Kidney (tissue), 14 donors: ENCODE measurements around the gene EDN3. TPM values are rescaled to one million over a fixed set of nuclear protein-coding genes. Genes with fewer than 3 reads are reported as not detected.

Source experiments
- DNase-seq, 5 donors: peaks; one replicate each; pipeline ENCODE4 v3.0.0-alpha.2; 2013 to 2020
- FAIRE-seq: peaks from 2 replicates; lab custom pipeline; 2012; peaks lifted over from hg19 to GRCh38; lab: Jason Lieb, UNC
- H3K27ac ChIP-seq, 2 donors: one replicate each; pipeline ENCODE4 v1.7.0; 2013; ENCODE audit warnings: low read depth in 2 of 2, low read length in 2 of 2, inconsistent platforms in 1 of 2
- H3K27me3 ChIP-seq: one replicate; pipeline ENCODE4 v1.7.1; 2013; ENCODE audit warnings: low read length, inconsistent platforms; ENCODE audit not compliant: control insufficient read depth, insufficient read depth
- H3K36me3 ChIP-seq, 3 donors: one replicate each; pipeline versions ENCODE4 v1.7.0 to v1.7.1; 2013; ENCODE audit warnings: low read length in 3 of 3, control low read depth in 1 of 3, inconsistent platforms in 1 of 3; ENCODE audit not compliant: insufficient read depth in 3 of 3, control insufficient read depth in 2 of 3
- H3K4me1 ChIP-seq, 3 donors: one replicate each; pipeline versions ENCODE4 v1.7.0 to v1.7.1; 2013; ENCODE audit warnings: low read length in 3 of 3, inconsistent platforms in 1 of 3, low read depth in 1 of 3; ENCODE audit not compliant: control insufficient read depth in 2 of 3, insufficient read depth in 2 of 3
- H3K4me3 ChIP-seq, 3 donors: one replicate each; pipeline versions ENCODE4 v1.7.0 to v1.8.1; 2013; ENCODE audit warnings: low read length in 3 of 3, control low read depth in 1 of 3, inconsistent platforms in 1 of 3
- H3K9ac ChIP-seq, 3 donors: one replicate each; pipeline versions ENCODE4 v1.7.0 to v1.7.1; 2013; ENCODE audit warnings: low read length in 3 of 3, control low read depth in 1 of 3, inconsistent platforms in 1 of 3
- H3K9me3 ChIP-seq, 3 donors: one replicate each; pipeline versions ENCODE4 v1.7.0 to v1.7.1; 2013; ENCODE audit warnings: low read length in 3 of 3, control low read depth in 1 of 3, inconsistent platforms in 1 of 3; ENCODE audit not compliant: control insufficient read depth in 2 of 3, insufficient read depth in 1 of 3
- intact Hi-C: fragments of 100-400 bp; cut with DNase I; formaldehyde crosslinking; loops from one replicate; pipeline ENCODE4 v1.11.1; 2022
- polyA plus RNA-seq: library from polyadenylated mRNA; stranded (reverse); fragments of 350-450 nt; fragmentation: Illumina TruSeq; extraction: RNeasy Lipid Tissue Mini Kit (QIAGEN cat#74804); gene quantifications from one replicate; pipeline ENCODE4 v1.2.3, GENCODE V29; 2014; ENCODE audit warnings: low read depth, low replicate concordance; ENCODE audit not compliant: insufficient read depth
- total RNA-seq: library from RNA; stranded (reverse); fragmentation: NEBNext Ultra II Directional; extraction: Animal tissue kit (Norgen Biotek cat#: 25700); gene quantifications from one replicate; pipeline ENCODE4 v1.2.1, GENCODE V29; 2021
- TF ChIP-seq, protein P1 (sequence below): IDR thresholded peaks from 3 replicates; pipeline ENCODE4 v1.5.1; 2012; ENCODE audit warnings: mild to moderate bottlenecking, moderate library complexity, borderline replicate concordance; ENCODE audit not compliant: insufficient read depth; ENCODE audit errors: extremely low read depth
- donor health status: control.
- donor health status: control.
- donor health status: control.
- donor health status: control.
- donor health status: control.
- donor health status: DM: yes; HTN: yes; CAD: no.
- donor health status: Normal renal cell carcinoma (clear cell type).

EDN3 gene
- total and polyA plus RNA-seq, 2 donors from 2014 or later: 0.19 TPM; not detected in 1

DNA sequence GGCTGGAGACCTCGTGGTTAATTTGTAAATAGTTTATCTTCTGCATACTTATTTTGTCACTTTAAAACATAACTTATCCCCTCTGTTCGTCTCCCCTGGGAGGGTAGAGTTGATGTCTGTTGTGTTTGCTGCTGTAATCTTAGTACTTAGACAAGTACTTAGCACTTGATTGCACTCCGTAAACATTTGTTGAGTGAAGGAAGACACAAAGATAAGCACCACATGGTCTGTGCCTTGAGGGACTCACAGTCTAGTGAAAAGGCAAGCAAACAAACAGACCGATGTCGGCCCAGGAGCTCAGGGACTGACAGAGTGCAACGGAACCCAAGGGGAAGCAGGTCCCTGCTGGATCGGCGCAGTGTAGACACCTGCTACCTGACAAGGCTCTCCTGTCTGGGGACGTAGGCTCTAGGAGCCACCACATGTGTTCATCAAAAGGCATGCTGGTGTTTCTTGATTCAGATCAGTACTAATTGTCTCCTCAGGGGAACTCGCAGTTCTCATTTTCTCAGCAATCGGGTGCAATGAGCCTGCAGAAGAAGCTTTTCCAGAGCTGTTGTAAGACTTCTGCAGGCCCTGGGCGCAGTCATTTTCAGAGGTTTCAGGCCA is 31.4 kb downstream of the EDN3 start:
- FAIRE-seq: no peak
- Histone ChIP-seq H3K9ac (no peak overlapping the region), H3K27ac (no peak overlapping the region), H3K9me3 (no peaks in the 10 kb centered on the region), H3K4me3 (no peak overlapping the region), H3K4me1 (no peaks in the 10 kb centered on the region), H3K36me3 (no peaks in the 10 kb centered on the region), H3K27me3 (no peaks in the 10 kb centered on the region)
- intact Hi-C loops: no loop called here
- no peak for DNase-seq
- TF ChIP-seq, protein P1, sequence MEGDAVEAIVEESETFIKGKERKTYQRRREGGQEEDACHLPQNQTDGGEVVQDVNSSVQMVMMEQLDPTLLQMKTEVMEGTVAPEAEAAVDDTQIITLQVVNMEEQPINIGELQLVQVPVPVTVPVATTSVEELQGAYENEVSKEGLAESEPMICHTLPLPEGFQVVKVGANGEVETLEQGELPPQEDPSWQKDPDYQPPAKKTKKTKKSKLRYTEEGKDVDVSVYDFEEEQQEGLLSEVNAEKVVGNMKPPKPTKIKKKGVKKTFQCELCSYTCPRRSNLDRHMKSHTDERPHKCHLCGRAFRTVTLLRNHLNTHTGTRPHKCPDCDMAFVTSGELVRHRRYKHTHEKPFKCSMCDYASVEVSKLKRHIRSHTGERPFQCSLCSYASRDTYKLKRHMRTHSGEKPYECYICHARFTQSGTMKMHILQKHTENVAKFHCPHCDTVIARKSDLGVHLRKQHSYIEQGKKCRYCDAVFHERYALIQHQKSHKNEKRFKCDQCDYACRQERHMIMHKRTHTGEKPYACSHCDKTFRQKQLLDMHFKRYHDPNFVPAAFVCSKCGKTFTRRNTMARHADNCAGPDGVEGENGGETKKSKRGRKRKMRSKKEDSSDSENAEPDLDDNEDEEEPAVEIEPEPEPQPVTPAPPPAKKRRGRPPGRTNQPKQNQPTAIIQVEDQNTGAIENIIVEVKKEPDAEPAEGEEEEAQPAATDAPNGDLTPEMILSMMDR: no peak

DNA sequence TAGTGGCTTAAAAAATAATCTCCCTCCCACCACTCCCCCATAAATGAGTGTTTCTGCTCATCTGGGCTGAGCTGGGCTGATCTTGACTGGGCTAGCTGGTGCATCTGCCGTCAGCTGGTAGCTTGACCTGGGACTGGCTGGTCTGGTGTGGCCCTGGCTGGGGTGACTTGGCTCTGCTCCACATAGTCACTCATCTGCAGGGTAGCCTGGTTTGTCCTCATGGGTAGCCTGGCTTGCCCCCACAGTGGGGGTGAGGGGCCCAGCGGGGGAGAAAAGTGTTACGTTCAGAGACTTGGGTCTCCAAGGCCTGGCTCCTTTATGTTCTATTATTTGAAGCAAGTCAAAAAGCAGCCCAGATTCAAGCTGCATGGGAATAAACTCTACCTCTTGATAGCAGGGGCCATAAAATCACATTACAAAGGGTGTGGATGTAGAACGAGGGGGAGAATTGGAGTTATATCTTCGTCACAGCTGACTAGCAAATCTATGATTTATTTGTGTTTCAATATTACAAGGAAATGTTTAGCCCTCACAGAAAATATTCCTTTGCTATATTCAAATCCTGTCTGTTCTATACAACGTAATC is 32.9 kb downstream of the EDN3 start:
- TF ChIP-seq, protein P1: no peak
- no peaks in the 10 kb centered on the region for H3K27me3 ChIP-seq
- DNase-seq (no peak), FAIRE-seq (no peak)
- H3K9me3 ChIP-seq: no peaks in the 10 kb centered on the region
- no peak overlapping the region for H3K27ac ChIP-seq
- no peaks in the 10 kb centered on the region for H3K4me1 ChIP-seq
- intact Hi-C loops: no loop called here
- H3K36me3 ChIP-seq: no peaks in the 10 kb centered on the region
- H3K4me3 ChIP-seq: no peak overlapping the region
- H3K9ac ChIP-seq: no peak overlapping the region

DNA sequence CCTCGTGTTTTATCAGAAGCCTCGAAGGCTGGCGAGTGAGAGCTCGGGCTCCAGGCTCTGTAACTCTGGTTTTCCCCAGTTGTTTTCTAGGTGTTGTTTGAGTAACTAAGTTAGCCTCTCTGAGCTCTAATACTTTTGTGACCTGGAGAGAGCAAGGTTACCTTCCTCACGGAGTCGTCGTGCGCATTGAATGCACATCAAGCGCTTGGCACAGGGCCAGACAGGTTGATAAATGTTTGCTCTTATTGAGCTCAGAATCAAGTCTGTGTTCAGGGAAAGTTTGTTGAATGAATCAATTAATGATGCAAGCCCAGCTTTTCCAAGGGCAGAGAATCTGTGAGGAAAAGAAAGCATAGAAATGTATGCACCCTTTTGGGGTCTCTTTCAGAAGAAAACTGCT is 33.5 kb downstream of the EDN3 start:
- DNase-seq (no peak), FAIRE-seq (no peak)
- no peak overlapping the region for H3K27ac ChIP-seq
- H3K4me3 ChIP-seq: no peak overlapping the region
- no peaks in the 10 kb centered on the region for H3K27me3 ChIP-seq
- H3K36me3 ChIP-seq: no peaks in the 10 kb centered on the region
- H3K4me1 ChIP-seq: no peaks in the 10 kb centered on the region
- TF ChIP-seq, protein P1: no peak
- no peak overlapping the region for H3K9ac ChIP-seq
- intact Hi-C loops: no loop called here
- H3K9me3 ChIP-seq: no peaks in the 10 kb centered on the region
